ENCODE measurements around the gene CERS6. TPM values are rescaled to one million over a fixed set of nuclear protein-coding genes. Genes with fewer than 3 reads are reported as not detected.
"Not testable (repeated sequence)": the region's sequence is repeated elsewhere in the genome, so short reads cannot be mapped to it uniquely, and the experiment has no call there.

Gene CERS6
- polyA plus RNA-seq, 1 donor from 2014 or later: 59.3 TPM

DNA sequence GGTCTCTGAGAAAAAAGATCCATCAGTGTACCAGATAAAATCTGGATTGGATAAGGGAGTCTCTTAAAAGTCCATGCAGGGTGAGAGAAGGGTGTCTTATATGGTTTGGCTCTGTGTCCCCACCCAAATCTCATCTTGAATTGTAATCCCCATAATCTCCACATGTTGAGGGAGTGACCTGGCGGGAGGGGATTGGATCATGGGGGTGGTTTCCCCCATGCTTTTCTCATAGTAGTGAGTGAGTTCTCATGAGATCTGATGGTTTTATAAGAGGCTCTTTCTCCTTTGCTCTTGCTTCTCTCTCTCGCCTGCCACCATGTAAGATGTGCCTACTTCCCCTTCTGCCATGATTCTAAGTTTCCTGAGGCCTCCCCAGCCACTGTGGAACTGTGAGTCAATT lies 46.8 kb downstream of the CERS6 start:
- not testable (repeated sequence) for H3K9me2 ChIP-seq (ENCODE audit: insufficient read depth, low read length); H3K9ac ChIP-seq (ENCODE audit: low read length); H3F3A ChIP-seq (ENCODE audit: insufficient read depth, low read length, poor library complexity, severe bottlenecking); H2AFZ ChIP-seq (ENCODE audit: low read depth, low read length); H4K20me1 ChIP-seq (ENCODE audit: insufficient read depth); H3K4me2 ChIP-seq (ENCODE audit: low read length); H3K9me3 ChIP-seq (ENCODE audit: low read length); H3K4me3 ChIP-seq (ENCODE audit: low read length); H3K36me3 ChIP-seq (ENCODE audit: insufficient read depth, low read length); H3K27me3 ChIP-seq (ENCODE audit: insufficient read depth, low read depth, low read length); H3K27ac ChIP-seq (ENCODE audit: low read length)
- peaks cover 18% of the 10 kb centered on the region for H3K79me2 ChIP-seq (replicated peaks; ENCODE audit: insufficient read depth, low read length)

- H3K9ac ChIP-seq (ENCODE audit: low read length): no peak overlapping the region
- H3K27me3 ChIP-seq (ENCODE audit: insufficient read depth, low read depth, low read length): no peaks in the 10 kb centered on the region
- H4K20me1 ChIP-seq (ENCODE audit: insufficient read depth): no peaks in the 10 kb centered on the region
- no peaks in the 10 kb centered on the region for H3K9me3 ChIP-seq (ENCODE audit: low read length)
- H3K9me2 ChIP-seq (ENCODE audit: insufficient read depth, low read length): no peaks in the 10 kb centered on the region
- TF ChIP-seq EZH2 (IDR thresholded peaks at IDR 0.05; ENCODE audit: borderline replicate concordance, insufficient read depth, low read length, poor library complexity, severe bottlenecking) (no peak), MXI1 (conservative IDR thresholded peaks at IDR 0.05; ENCODE audit: poor library complexity, severe bottlenecking) (no peak), POLR2AphosphoS5 (IDR thresholded peaks at IDR 0.05) (no peak), EP300 (conservative IDR thresholded peaks at IDR 0.05; ENCODE audit: poor library complexity, severe bottlenecking) (no peak), SMC3 (conservative IDR thresholded peaks at IDR 0.05; ENCODE audit: poor library complexity) (no peak), REST (IDR thresholded peaks at IDR 0.05; ENCODE audit: borderline replicate concordance) (no peak)
- TF ChIP-seq, protein P1, sequence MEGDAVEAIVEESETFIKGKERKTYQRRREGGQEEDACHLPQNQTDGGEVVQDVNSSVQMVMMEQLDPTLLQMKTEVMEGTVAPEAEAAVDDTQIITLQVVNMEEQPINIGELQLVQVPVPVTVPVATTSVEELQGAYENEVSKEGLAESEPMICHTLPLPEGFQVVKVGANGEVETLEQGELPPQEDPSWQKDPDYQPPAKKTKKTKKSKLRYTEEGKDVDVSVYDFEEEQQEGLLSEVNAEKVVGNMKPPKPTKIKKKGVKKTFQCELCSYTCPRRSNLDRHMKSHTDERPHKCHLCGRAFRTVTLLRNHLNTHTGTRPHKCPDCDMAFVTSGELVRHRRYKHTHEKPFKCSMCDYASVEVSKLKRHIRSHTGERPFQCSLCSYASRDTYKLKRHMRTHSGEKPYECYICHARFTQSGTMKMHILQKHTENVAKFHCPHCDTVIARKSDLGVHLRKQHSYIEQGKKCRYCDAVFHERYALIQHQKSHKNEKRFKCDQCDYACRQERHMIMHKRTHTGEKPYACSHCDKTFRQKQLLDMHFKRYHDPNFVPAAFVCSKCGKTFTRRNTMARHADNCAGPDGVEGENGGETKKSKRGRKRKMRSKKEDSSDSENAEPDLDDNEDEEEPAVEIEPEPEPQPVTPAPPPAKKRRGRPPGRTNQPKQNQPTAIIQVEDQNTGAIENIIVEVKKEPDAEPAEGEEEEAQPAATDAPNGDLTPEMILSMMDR (IDR thresholded peaks at IDR 0.05; ENCODE audit: poor library complexity, severe bottlenecking): no peak
- H3K27ac ChIP-seq (ENCODE audit: low read length): no peak overlapping the region
- peaks cover 20% of the 10 kb centered on the region for H3K79me2 ChIP-seq (replicated peaks; ENCODE audit: insufficient read depth, low read length)
- no peaks in the 10 kb centered on the region for H3K36me3 ChIP-seq (ENCODE audit: insufficient read depth, low read length)
- no peak overlapping the region for H2AFZ ChIP-seq (ENCODE audit: low read depth, low read length)
- H3K4me2 ChIP-seq (ENCODE audit: low read length): no peak overlapping the region
- H3K4me3 ChIP-seq (ENCODE audit: low read length): no peak overlapping the region
- no peaks in the 10 kb centered on the region for H3F3A ChIP-seq (ENCODE audit: insufficient read depth, low read length, poor library complexity, severe bottlenecking)
Measured at GRCh38 chr2:168503901-168504300, 47.8 kb downstream of the CERS6 start.

GRCh38 chr2:168504323-168504722 lies 48.3 kb downstream of the CERS6 start:
- Histone ChIP-seq H2AFZ (ENCODE audit: low read depth, low read length) (no peak overlapping the region), H3K27ac (ENCODE audit: low read length) (no peak overlapping the region), H4K20me1 (ENCODE audit: insufficient read depth) (no peaks in the 10 kb centered on the region), H3K27me3 (ENCODE audit: insufficient read depth, low read depth, low read length) (no peaks in the 10 kb centered on the region), H3K9ac (ENCODE audit: low read length) (no peak overlapping the region), H3K4me3 (ENCODE audit: low read length) (no peak overlapping the region), H3K36me3 (ENCODE audit: insufficient read depth, low read length) (no peaks in the 10 kb centered on the region), H3F3A (ENCODE audit: insufficient read depth, low read length, poor library complexity, severe bottlenecking) (no peaks in the 10 kb centered on the region), H3K9me2 (ENCODE audit: insufficient read depth, low read length) (no peaks in the 10 kb centered on the region), H3K79me2 (replicated peaks; ENCODE audit: insufficient read depth, low read length) (peaks cover 25% of the 10 kb centered on the region), H3K9me3 (ENCODE audit: low read length) (no peaks in the 10 kb centered on the region), H3K4me2 (ENCODE audit: low read length) (no peak overlapping the region)
- no peak for TF ChIP-seq EZH2 (IDR thresholded peaks at IDR 0.05; ENCODE audit: borderline replicate concordance, insufficient read depth, low read length, poor library complexity, severe bottlenecking)
